Left ventricle myocardium inferior (tissue), 1 donor: ENCODE measurements around the gene WNT3. TPM values are rescaled to one million over a fixed set of nuclear protein-coding genes. Genes with fewer than 3 reads are reported as not detected.

Source experiments
- DNase-seq: peaks from one replicate; pipeline ENCODE4 v3.0.0-alpha.2; 2020
- H3K27ac ChIP-seq: fragments of 200-600 bp; replicated peaks from 2 replicates; pipeline ENCODE4 v1.8.0; 2021
- H3K27me3 ChIP-seq: fragments of 200-600 bp; 2 replicates; pipeline ENCODE4 v1.8.0; 2021; ENCODE audit warnings: low read depth
- H3K36me3 ChIP-seq: fragments of 200-600 bp; 2 replicates; pipeline ENCODE4 v1.8.0; 2021
- H3K4me1 ChIP-seq: fragments of 200-600 bp; 2 replicates; pipeline ENCODE4 v1.8.0; 2021
- H3K4me3 ChIP-seq: fragments of 200-600 bp; 2 replicates; pipeline ENCODE4 v1.8.0; 2021; ENCODE audit warnings: mild to moderate bottlenecking, moderate library complexity
- H3K9me3 ChIP-seq: fragments of 200-600 bp; replicated peaks from 2 replicates; pipeline ENCODE4 v1.8.0; 2021
- CTCF ChIP-seq: fragments of 200-600 bp; IDR thresholded peaks from 2 replicates; pipeline ENCODE4 v1.8.0; 2021; ENCODE audit warnings: antibody characterized with exemption, mild to moderate bottlenecking, borderline replicate concordance
- intact Hi-C: fragments of 100-400 bp; cut with micrococcal nuclease; formaldehyde crosslinking; loops from one replicate; pipeline ENCODE4 v1.11.0; 2022
- total RNA-seq: library from RNA; stranded (reverse); fragmentation: NEBNext Ultra II Directional; extraction: Animal tissue kit (Norgen Biotek cat#: 25700); gene quantifications from one replicate; pipeline ENCODE4 v1.2.1, GENCODE V29; 2021
- donor health status: DM: no; HTN: yes; CAD: no; lungs with severe emphysema.

The WNT3 gene
- total RNA-seq, 1 donor from 2014 or later: 0.96 TPM

- TF ChIP-seq CTCF: no peak
- Histone ChIP-seq H3K27me3 (peaks cover 88% of the 10 kb centered on the region), H3K4me3 (no peak overlapping the region), H3K36me3 (no peaks in the 10 kb centered on the region), H3K27ac (no peak overlapping the region), H3K4me1 (peaks cover 22% of the 10 kb centered on the region), H3K9me3 (no peaks in the 10 kb centered on the region)
- DNase-seq: no peak
- intact Hi-C loops: no loop called here
Observed at GRCh38 chr17:46814446-46814845, 4.0 kb downstream of the WNT3 start.

DNA sequence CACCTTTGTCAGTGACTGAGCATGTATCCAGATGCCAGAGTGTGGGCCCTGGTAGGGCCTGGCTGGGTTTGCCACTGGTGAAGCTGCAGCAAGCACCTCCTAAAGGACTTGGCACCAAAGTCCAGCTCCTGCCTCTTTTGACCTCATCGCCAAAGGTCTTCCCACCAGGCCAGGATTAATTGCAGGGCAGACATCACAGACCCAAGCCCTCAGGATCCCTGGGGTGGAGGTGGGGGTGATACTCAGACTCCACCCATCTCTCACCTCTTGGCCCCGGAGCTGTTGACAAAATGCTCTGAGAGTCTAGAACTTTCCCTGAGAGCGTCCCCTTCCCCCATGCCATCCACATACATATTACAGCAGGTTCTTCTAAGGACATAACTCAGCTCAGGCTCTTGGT is 4.6 kb downstream of the WNT3 start:
- intact Hi-C loops: no loop called here
- Histone ChIP-seq H3K27ac (no peak overlapping the region), H3K9me3 (no peaks in the 10 kb centered on the region), H3K27me3 (peaks cover 83% of the 10 kb centered on the region), H3K4me3 (no peak overlapping the region), H3K36me3 (no peaks in the 10 kb centered on the region), H3K4me1 (peaks cover 17% of the 10 kb centered on the region)
- DNase-seq: no peak
- TF ChIP-seq CTCF: no peak

- intact Hi-C loops: no loop called here
- peaks cover 5% of the 10 kb centered on the region for H3K4me1 ChIP-seq
- H3K36me3 ChIP-seq: no peaks in the 10 kb centered on the region
- H3K9me3 ChIP-seq: no peaks in the 10 kb centered on the region
- DNase-seq: no peak
- no peak for TF ChIP-seq CTCF
- H3K4me3 ChIP-seq: no peak overlapping the region
- no peak overlapping the region for H3K27ac ChIP-seq
- H3K27me3 ChIP-seq: peaks cover 76% of the 10 kb centered on the region
Observed at GRCh38 chr17:46812624-46813318, 5.7 kb downstream of the WNT3 start.

- TF ChIP-seq CTCF: no peak
- Histone ChIP-seq H3K4me1 (no peaks in the 10 kb centered on the region), H3K4me3 (no peak overlapping the region), H3K36me3 (no peaks in the 10 kb centered on the region), H3K27me3 (peaks cover 69% of the 10 kb centered on the region), H3K27ac (no peak overlapping the region), H3K9me3 (no peaks in the 10 kb centered on the region)
- intact Hi-C loops: no loop called here
- DNase-seq: no peak
Observed at GRCh38 chr17:46811978-46812583, 6.4 kb downstream of the WNT3 start.

- TF ChIP-seq CTCF: no peak
- Histone ChIP-seq H3K27me3 (peaks cover 57% of the 10 kb centered on the region), H3K4me1 (no peaks in the 10 kb centered on the region), H3K27ac (no peak overlapping the region), H3K36me3 (no peaks in the 10 kb centered on the region), H3K4me3 (no peak overlapping the region), H3K9me3 (no peaks in the 10 kb centered on the region)
- DNase-seq: no peak
- intact Hi-C loops: no loop called here
Observed at GRCh38 chr17:46810837-46811236, 7.7 kb downstream of the WNT3 start.
